ENCODE results near the gene RNU6-9.
A peak's percentile ranks its signal among the peaks of the same experiment; 100 is the strongest.
"Not testable (repeated sequence)": the region's sequence is repeated elsewhere in the genome, so short reads cannot be mapped to it uniquely, and the experiment has no call there.

The RNU6-9 gene

DNA sequence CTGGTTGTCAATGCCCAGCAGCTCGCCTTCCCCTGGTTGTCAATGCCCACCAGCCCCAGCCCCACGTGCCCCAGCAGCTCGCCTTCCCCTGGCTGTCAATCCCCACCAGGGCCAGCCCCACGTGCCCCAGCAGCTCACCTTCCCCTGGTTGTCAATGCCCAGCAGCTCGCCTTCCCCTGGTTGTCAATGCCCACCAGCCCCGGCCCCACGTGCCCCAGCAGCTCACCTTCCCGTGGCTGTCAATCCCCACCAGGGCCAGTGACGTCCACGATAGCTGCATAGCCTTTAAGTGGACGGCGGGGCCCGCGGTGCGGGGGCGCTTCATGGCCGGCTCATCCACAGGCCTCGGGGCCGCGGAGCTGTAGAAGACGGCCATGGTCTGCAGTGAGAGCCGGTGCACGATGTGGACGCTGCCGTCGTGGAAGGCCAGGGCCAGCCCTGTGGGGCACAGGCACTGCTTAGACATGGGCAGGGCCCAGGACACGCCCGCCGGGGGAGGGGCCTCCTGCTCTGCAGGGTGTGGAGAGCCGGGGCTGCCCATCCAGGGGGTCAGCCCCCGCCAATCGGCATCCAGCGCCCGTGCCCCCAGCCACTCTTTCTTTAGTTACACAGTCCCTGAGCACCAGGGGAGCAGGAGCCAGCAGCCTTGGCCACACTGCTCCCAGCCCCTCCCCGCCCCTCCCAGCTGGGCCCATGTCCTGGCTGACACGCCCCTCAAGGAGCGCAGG, 13.4 kb upstream of the RNU6-9 start:
- no peaks in the 10 kb centered on the region; the same call in 1 of the 2 replicates for H3K4me1 ChIP-seq (ENCODE audit: insufficient read depth, low read length)
- no peaks in the 10 kb centered on the region for H3K36me3 ChIP-seq (ENCODE audit: insufficient read depth, low read length)
- H3K9me3 ChIP-seq (ENCODE audit: control insufficient read depth, insufficient read depth, low read length) = no peaks in the 10 kb centered on the region
- H3K9ac ChIP-seq (ENCODE audit: low read depth, low read length) = no peak overlapping the region

DNA sequence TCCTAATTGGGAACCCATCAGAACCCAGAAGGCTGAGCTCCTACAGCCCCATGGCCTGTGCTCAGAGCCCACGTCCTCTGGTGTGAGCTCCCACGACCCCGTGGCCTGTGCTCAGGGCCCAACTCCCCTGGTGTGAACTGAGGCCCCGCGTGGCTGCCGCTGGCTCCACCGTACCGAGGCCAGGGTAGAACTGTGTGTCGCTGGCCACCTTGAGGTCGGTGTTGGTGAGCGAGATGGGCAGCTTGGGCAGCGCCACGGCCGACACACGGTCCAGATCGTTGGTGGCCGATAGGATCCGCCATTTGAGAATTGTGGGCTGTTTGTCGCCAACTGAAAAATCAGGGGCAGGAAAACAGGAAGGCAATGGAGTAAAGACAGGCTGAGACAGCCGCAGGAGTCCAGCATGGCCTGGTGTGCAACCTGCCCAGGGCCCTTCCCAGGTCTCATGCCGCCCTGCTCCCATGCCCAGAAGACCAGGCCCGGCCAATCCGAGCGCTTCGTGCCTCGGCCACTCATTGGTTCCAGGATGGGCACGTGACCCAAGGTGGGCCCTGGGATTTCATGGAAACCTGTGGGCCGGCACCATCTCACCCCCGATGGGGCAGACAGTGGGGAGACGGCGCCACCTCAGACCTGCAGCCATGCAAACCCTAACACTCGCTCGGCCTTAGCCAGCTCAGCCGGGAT, 11.8 kb upstream of the RNU6-9 start:
- H3K9me3 ChIP-seq (ENCODE audit: control insufficient read depth, insufficient read depth, low read length) = no peaks in the 10 kb centered on the region
- H3K4me1 ChIP-seq (ENCODE audit: insufficient read depth, low read length) = no peaks in the 10 kb centered on the region; the same call in 1 of the 2 replicates
- no peaks in the 10 kb centered on the region; the same call in 1 of the 2 replicates for H3K36me3 ChIP-seq (ENCODE audit: insufficient read depth, low read length)
- no peak overlapping the region for H3K9ac ChIP-seq (ENCODE audit: low read depth, low read length)

DNA sequence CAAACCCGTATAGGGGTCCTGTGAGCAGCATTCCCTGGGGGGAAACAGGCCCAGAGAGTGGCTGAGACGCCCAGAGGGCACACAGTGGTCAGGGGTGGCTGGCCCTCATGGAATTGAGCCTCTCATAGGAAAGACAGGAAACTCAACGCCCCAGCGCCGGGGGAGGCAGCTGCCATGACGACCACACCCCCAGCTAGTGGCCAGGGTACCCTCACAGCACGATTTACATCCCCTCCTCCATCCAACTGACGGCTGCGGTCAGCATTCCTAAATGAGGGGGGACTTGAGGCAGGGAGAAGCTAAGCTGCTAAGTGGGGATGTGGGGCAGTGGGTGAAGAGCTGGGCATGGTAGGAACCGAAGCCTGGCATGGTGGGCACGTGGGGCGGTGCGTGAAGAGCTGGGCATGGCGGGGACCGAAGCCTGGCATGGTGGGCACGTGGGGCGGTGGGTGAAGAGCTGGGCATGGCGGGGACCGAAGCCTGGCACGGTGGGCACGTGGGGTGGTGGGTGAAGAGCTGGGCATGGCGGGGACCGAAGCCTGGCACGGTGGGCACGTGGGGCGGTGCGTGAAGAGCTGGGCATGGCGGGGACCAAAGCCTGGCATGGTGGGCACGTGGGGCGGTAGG, 10.3 kb upstream of the RNU6-9 start:
- Histone ChIP-seq H3K36me3 (ENCODE audit: insufficient read depth, low read length) (no peaks in the 10 kb centered on the region; the same call in 1 of the 2 replicates), H3K9ac (ENCODE audit: low read depth, low read length) (no peak overlapping the region)

DNA sequence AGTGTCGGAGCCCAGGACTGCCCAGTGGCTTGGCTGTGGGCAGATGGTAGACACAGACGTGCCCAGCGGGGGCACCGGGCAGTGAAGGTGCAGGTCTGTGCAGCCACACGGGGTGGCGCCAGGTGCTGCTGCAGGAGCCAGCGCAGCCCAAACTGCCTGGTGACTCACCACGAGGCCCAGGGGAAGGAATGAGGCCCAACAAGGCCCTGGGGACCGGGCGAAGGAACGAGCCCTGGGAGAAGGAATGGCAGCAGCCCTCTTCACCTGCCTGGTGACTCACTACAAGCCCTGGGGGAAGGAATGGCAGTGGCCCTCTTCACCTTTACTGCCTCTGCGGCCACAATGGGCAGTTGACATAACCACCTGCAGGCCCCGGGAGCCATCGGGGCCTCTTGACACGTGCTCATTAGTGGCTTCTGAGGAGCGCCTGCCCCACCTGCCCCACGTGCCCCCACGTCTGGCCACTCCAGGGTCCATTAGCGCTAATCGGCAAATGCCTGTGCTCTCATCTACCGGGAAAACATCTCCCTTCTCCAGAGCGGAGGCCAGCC, 9.5 kb upstream of the RNU6-9 start:
- Histone ChIP-seq H3K36me3 (ENCODE audit: insufficient read depth, low read length) (no peaks in the 10 kb centered on the region; the same call in 1 of the 2 replicates), H3K9ac (ENCODE audit: low read depth, low read length) (no peak overlapping the region), H3K4me1 (ENCODE audit: insufficient read depth, low read length) (no peaks in the 10 kb centered on the region; the same call in 1 of the 2 replicates)

More for the DNA sequence above, 10.3 kb upstream of the RNU6-9 start:
- Histone ChIP-seq H3K9me3 (ENCODE audit: control insufficient read depth, insufficient read depth, low read length) (no peaks in the 10 kb centered on the region), H3K4me1 (ENCODE audit: insufficient read depth, low read length) (no peaks in the 10 kb centered on the region; the same call in 1 of the 2 replicates)

DNA sequence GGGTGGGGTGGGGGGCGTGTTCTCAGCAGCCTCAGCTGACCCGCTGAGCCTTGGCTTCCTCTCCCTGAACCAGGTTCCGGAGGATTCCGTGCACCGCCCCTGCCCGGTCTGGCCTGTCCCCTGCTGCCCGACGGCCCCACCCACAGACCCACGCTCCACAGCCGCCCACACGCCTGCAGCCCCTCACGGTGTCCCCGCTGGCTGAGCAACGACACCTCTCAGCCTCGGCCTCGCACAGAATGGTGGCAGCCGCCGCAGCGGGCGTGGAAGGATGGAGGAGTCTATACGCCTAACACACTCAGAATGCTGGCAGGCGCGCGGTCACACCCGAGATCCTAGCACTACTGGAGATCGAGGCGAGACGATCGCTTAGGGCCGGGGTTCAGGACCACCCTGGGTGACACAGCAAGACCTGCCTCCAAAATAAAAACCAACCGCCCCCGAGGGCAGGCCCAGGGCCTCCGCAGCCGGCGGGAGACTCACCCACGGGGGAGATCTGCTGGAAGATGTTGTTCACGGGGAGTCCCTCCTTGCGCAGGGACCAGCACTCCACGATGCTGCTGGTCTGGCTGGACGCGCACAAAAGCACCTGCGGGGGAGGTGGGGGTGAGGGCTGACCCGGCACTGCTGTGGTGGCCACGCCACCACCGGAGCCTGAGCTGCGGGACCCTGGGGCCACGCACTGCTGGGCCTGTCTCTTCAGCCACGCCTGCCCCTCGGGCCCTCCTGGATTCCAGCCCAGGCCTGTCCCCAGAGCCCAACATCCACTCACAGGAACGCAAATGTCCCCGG, 8.7 kb upstream of the RNU6-9 start:
- H3K36me3 ChIP-seq (ENCODE audit: insufficient read depth, low read length) = no peaks in the 10 kb centered on the region; the same call in 1 of the 2 replicates
- no peaks in the 10 kb centered on the region for H3K9me3 ChIP-seq (ENCODE audit: control insufficient read depth, insufficient read depth, low read length)
- no peak overlapping the region for H3K9ac ChIP-seq (ENCODE audit: low read depth, low read length)
- H3K4me1 ChIP-seq (ENCODE audit: insufficient read depth, low read length) = no peaks in the 10 kb centered on the region; the same call in 1 of the 2 replicates

More for the DNA sequence above, 9.5 kb upstream of the RNU6-9 start:
- no peaks in the 10 kb centered on the region for H3K9me3 ChIP-seq (ENCODE audit: control insufficient read depth, insufficient read depth, low read length)

DNA sequence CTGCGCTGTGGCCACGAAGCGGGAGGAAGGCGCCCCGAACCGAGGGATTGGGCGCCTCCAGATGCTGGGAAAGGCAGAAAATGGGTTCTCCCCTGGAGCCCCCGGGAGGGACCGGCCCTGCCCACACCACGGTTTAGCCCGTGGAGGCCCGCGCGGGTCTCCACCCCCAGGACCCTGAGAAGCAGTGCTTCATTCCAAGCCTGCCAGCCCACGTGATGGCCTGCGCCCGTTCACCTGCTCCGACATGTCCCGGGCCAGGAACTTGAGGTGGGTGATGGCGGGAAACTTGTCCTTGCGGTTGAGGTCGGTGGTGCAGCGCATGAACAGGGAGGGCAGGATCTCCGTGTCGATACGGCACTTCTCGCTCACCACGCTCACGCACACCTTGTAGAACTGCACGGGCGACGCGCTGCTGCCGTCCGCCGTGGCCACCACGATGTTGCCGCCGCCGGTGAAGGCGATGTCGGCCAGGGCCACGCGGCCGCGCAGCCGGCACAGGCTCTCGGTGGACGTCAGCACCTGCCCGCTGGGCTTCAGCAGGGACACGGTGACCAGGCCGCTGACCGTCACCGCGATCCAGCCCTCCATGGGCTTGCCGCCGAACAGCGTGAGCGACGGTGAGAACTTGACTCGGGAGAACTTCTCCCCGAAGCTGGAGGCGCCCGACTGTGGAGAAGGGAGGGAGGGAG, 7.6 kb upstream of the RNU6-9 start:
- H3K9ac ChIP-seq (ENCODE audit: low read depth, low read length) = no peak overlapping the region
- no peaks in the 10 kb centered on the region; the same call in 1 of the 2 replicates for H3K4me1 ChIP-seq (ENCODE audit: insufficient read depth, low read length)

DNA sequence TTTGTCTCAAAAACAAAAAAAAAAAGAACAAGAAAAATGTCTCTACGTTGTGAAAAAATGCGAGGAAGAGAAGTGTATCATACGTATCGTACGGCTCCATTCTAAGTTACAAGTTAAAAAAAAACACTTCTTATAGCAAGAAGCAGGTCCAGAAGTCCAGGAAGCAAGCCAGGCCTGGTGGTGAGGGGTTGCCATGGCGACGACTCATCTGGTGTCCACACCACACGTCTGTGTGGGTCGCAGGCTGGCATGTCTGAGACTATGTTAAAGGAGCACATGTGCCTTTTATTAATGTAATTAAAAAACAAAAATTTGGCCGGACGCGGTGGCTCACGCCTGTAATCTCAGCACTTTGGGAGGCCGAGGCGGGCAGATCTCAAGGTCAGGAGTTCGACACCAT, 6.2 kb upstream of the RNU6-9 start:
- no peaks in the 10 kb centered on the region for H3K9me3 ChIP-seq (ENCODE audit: control insufficient read depth, insufficient read depth, low read length)
- no peak overlapping the region for H3K9ac ChIP-seq (ENCODE audit: low read depth, low read length)
- no peaks in the 10 kb centered on the region; the same call in 1 of the 2 replicates for H3K4me1 ChIP-seq (ENCODE audit: insufficient read depth, low read length)
- H3K36me3 ChIP-seq (ENCODE audit: insufficient read depth, low read length) = no peaks in the 10 kb centered on the region; the same call in 1 of the 2 replicates

More for the DNA sequence above, 7.6 kb upstream of the RNU6-9 start:
- Histone ChIP-seq H3K36me3 (ENCODE audit: insufficient read depth, low read length) (no peaks in the 10 kb centered on the region; the same call in 1 of the 2 replicates), H3K9me3 (ENCODE audit: control insufficient read depth, insufficient read depth, low read length) (no peaks in the 10 kb centered on the region)

DNA sequence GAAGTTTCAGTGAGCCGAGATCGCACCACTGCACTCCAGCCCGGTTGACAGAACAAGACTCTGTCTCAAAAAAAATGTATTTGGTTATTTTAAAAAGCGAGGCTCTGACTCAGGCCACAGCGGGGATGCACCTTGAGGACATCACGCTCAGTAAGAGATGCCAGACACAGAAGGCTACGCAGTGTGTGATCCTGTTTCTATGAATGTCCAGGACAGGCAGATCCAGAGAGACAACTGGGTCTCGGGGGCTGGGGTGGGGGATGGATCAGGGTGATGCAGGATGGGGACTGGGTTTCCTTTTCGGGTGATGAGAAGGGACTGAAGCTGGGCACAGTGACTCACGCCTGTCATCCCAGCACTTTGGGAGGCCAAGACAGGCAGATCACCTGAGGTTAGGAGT, 5.7 kb upstream of the RNU6-9 start:
- no peak overlapping the region for H3K9ac ChIP-seq (ENCODE audit: low read depth, low read length)

DNA sequence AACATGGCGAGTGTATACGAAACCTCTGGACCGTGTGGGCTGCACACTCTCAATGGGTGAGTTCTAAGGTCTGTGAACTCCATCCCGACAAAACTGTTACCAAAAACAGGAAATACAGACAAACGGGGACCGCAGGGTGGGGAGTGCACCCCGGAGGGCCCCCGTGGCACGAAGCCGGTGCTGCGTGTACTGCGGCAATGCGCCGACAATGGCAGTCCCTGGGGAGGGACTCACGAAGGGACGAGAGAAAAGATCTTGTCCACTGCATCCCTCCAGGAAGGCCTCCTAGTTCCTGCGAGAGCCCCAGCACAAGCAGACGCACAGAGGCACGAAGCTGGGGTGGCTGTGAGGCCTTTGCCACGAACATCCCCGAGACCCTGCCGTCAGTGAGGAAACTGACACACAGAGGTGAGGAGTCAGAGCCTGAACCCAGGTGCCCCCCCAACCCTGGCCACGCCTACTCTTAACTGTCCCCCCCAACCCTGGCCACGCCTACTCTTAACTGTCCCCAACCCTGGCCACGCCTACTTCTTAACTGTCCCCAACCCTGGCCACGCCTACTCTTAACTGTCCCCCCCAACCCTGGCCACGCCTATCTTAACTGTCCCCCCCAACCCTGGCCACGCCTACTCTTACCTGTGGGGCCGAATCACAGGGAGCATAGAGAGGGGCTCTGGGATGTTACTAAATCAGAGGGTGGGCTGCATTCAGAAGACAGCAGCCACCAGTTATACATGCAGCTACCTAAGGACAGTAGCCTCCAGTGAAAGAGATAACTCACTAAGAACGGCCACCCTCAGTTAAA, 4.5 kb upstream of the RNU6-9 start:
- Histone ChIP-seq H3K4me1 (ENCODE audit: insufficient read depth, low read length) (no peaks in the 10 kb centered on the region; the same call in 1 of the 2 replicates), H3K36me3 (ENCODE audit: insufficient read depth, low read length) (no peaks in the 10 kb centered on the region; the same call in 1 of the 2 replicates), H3K9ac (ENCODE audit: low read depth, low read length) (no peak overlapping the region)

More for the DNA sequence above, 5.7 kb upstream of the RNU6-9 start:
- H3K4me1 ChIP-seq (ENCODE audit: insufficient read depth, low read length) = no peaks in the 10 kb centered on the region; the same call in 1 of the 2 replicates
- no peaks in the 10 kb centered on the region for H3K9me3 ChIP-seq (ENCODE audit: control insufficient read depth, insufficient read depth, low read length)
- no peaks in the 10 kb centered on the region; the same call in 1 of the 2 replicates for H3K36me3 ChIP-seq (ENCODE audit: insufficient read depth, low read length)

DNA sequence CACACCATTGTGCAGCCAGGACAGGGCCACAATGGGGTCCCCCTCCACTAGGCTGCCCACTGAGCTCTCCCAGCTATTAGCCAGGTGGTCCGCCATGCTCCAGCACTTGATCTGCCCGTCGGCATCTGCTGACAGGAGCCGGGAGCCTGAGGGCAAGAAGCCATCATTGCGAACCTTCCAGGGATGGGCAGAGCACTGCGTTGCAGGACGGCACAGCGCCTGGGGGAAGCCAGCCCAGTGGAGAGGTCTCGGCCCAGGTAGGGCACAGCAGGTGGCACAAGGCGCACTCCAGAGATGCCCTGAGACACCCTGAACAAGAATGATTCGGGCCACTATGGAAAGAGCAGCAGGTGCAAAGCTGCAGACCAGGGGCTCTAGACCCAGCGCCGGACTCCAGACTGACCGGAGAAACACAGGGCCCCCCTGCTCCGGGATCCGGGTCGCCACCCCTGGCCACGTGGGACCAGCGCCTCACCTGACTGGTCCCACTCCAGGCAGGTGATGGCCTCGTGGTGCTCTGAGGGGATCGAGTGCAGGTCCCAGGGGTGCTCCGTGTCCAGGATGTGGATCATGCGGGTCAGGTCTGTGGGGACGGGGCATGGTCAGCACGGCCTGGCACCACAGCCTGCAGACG, 3.5 kb upstream of the RNU6-9 start:
- H3K4me1 ChIP-seq (ENCODE audit: insufficient read depth, low read length) = no peaks in the 10 kb centered on the region
- H3K9me3 ChIP-seq (ENCODE audit: control insufficient read depth, insufficient read depth, low read length) = no peaks in the 10 kb centered on the region
- H3K36me3 ChIP-seq (ENCODE audit: insufficient read depth, low read length) = no peaks in the 10 kb centered on the region; the same call in 1 of the 2 replicates
- no peak overlapping the region for H3K9ac ChIP-seq (ENCODE audit: low read depth, low read length)

More for the DNA sequence above, 4.5 kb upstream of the RNU6-9 start:
- no peaks in the 10 kb centered on the region for H3K9me3 ChIP-seq (ENCODE audit: control insufficient read depth, insufficient read depth, low read length)

DNA sequence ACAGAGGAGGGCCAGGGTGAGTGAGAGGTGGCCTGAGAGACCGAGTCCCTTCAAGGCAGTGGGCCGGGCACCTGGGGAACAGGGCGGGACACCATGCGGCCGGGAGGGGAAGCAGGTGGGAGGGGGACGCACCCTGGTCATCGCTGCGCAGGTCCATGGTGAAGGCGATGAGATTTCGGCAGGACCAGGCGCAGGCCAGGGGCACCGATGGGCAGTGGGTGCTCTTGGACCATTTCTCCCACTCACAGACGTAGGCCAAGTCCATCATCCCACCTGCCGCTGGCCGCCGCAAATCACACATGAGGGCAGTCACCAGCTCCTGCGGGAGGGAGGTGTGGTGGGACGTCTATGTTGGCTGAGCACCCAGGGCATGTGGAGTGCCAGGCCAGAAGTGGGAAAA, 2.5 kb upstream of the RNU6-9 start:
- Histone ChIP-seq H3K9me3 (ENCODE audit: control insufficient read depth, insufficient read depth, low read length) (no peaks in the 10 kb centered on the region), H3K4me1 (ENCODE audit: insufficient read depth, low read length) (no peaks in the 10 kb centered on the region), H3K9ac (ENCODE audit: low read depth, low read length) (no peak overlapping the region), H3K36me3 (ENCODE audit: insufficient read depth, low read length) (no peaks in the 10 kb centered on the region)

DNA sequence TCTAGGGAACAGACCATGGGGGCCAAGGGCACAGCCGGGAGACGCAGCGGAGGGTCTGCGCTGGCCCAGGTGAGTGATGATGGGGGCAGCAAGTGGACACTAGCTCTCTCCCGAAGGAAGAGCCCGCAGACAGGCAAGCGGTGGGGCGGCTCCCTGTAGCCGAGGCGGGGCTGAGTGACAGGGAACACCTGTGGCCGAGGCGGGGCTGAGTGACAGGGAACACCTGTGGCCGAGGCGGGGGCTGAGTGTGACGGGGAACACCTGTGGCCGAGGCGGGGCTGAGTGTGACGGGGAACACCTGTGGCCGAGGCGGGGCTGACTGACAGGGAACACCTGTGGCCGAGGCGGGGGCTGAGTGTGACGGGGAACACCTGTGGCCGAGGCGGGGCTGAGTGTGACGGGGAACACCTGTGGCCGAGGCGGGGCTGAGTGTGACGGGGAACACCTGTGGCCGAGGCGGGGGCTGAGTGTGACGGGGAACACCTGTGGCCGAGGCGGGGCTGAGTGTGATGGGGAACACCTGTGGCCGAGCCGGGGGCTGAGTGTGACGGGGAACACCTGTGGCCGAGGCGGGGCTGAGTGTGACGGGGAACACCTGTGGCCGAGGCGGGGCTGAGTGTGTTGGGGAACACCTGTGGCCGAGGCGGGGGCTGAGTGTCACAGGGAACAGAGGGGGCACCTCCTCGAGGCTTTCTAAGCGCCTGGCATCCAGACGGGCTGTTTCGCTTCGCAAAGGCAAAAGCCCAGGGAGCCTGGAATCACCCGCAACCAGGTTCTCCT, 1.7 kb upstream of the RNU6-9 start:
- H3K36me3 ChIP-seq (ENCODE audit: insufficient read depth, low read length); H3K4me1 ChIP-seq (ENCODE audit: insufficient read depth, low read length); H3K9me3 ChIP-seq (ENCODE audit: control insufficient read depth, insufficient read depth, low read length): not testable (repeated sequence)
- peak overlapping the region; percentile 66 for H3K9ac ChIP-seq (ENCODE audit: low read depth, low read length)
